Ishikawa (cell line): ENCODE results near the gene SERAC1.

Source experiments
- CEBPB ChIP-seq: IDR thresholded peaks from 2 replicates; pipeline ENCODE4 v1.6.1; 2012
- EP300 ChIP-seq: IDR thresholded peaks from 2 replicates; pipeline ENCODE4 v1.6.1; 2012; ENCODE audit warnings: borderline replicate concordance
- NFIC ChIP-seq: IDR thresholded peaks from 2 replicates; pipeline ENCODE4 v1.6.1; 2012
- RAD21 ChIP-seq: IDR thresholded peaks from 2 replicates; pipeline ENCODE4 v1.6.1; 2012; ENCODE audit warnings: low read depth
- TAF1 ChIP-seq: IDR thresholded peaks from 2 replicates; pipeline ENCODE4 v1.6.1; 2012; ENCODE audit warnings: low read depth, mild to moderate bottlenecking
- TCF12 ChIP-seq: IDR thresholded peaks from 2 replicates; pipeline ENCODE4 v1.6.1; 2012; ENCODE audit warnings: low read depth
- TF ChIP-seq, protein P1 (sequence below): IDR thresholded peaks from 2 replicates; pipeline ENCODE4 v1.6.1; 2012; ENCODE audit warnings: low read depth, mild to moderate bottlenecking
- TF ChIP-seq, protein P2 (sequence below): IDR thresholded peaks from 2 replicates; pipeline ENCODE4 v1.6.1; 2012

DNA sequence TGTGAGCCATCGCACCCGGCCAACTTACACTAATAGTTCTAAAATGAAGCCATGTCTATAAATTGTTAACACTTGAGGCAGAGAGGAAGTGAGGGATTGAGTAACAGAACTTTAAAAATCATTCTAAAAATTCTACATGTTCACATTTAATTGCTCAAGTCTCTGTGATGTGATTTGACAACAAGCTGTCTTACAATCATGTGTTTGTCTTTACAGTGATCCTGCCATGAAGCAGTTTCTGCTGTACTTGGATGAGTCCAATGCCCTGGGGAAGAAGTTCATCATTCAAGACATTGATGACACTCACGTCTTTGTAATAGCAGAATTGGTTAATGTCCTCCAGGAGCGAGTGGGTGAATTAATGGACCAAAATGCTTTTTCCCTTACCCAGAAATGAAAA is 23.7 kb upstream of the SERAC1 start:
- no peak for TF ChIP-seq NFIC
- TF ChIP-seq TCF12 = no peak
- TF ChIP-seq, protein P1, sequence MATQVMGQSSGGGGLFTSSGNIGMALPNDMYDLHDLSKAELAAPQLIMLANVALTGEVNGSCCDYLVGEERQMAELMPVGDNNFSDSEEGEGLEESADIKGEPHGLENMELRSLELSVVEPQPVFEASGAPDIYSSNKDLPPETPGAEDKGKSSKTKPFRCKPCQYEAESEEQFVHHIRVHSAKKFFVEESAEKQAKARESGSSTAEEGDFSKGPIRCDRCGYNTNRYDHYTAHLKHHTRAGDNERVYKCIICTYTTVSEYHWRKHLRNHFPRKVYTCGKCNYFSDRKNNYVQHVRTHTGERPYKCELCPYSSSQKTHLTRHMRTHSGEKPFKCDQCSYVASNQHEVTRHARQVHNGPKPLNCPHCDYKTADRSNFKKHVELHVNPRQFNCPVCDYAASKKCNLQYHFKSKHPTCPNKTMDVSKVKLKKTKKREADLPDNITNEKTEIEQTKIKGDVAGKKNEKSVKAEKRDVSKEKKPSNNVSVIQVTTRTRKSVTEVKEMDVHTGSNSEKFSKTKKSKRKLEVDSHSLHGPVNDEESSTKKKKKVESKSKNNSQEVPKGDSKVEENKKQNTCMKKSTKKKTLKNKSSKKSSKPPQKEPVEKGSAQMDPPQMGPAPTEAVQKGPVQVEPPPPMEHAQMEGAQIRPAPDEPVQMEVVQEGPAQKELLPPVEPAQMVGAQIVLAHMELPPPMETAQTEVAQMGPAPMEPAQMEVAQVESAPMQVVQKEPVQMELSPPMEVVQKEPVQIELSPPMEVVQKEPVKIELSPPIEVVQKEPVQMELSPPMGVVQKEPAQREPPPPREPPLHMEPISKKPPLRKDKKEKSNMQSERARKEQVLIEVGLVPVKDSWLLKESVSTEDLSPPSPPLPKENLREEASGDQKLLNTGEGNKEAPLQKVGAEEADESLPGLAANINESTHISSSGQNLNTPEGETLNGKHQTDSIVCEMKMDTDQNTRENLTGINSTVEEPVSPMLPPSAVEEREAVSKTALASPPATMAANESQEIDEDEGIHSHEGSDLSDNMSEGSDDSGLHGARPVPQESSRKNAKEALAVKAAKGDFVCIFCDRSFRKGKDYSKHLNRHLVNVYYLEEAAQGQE = no peak
- TF ChIP-seq, protein P2, sequence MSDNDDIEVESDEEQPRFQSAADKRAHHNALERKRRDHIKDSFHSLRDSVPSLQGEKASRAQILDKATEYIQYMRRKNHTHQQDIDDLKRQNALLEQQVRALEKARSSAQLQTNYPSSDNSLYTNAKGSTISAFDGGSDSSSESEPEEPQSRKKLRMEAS = no peak
- TF ChIP-seq TAF1 = no peak
- TF ChIP-seq EP300 = no peak
- no peak for TF ChIP-seq CEBPB
- no peak for TF ChIP-seq RAD21
